Measurements from ENCODE around the gene LZTR1.
A peak's percentile ranks its signal among the peaks of the same experiment; 100 is the strongest.
"Not testable (repeated sequence)": the region's sequence is repeated elsewhere in the genome, so short reads cannot be mapped to it uniquely, and the experiment has no call there.

The LZTR1 gene

DNA sequence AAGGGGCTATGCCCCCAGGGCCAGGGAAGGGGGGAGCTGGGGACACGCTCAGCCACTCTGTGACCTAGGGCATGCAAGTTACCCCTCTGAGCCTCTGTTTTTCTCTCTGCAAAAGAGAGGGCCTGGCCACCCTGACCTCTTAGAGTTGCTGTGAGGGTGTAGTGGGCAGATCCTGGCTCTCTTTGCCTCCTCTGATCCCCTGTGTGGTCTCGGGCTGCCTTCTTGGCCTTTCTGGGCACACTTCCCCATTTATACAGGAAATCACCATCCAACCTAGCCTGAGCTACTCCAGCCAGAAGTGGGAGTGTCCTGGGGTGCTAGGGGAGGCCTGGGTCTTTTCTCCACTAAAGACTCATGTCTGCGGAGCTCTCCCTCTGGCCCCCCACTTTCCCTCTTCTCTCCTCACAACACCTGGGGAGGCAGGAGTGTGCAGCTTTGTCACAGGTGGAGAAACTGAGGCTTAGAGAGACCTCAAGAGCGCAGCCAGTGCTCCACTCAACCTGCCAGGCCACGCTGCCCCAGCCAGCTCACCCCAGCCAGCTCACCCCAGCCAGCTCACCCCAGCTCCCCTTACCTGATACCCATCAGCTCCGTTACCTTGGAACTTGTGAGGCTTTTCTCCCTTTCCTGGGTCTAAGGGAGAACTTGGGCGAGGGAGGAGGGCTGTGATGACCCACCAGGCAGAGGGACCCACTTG lies 13.7 kb upstream of the LZTR1 start:
- no peaks in the 10 kb centered on the region for H3K36me3 Mint-ChIP-seq (ENCODE audit: low read depth)
- no peak overlapping the region for H3K4me3 Mint-ChIP-seq
- no peaks in the 10 kb centered on the region for H3K9me3 Mint-ChIP-seq
- H3K27me3 Mint-ChIP-seq: peaks cover 10% of the 10 kb centered on the region
- no peak overlapping the region for H3K27ac Mint-ChIP-seq
- peaks cover 10% of the 10 kb centered on the region for H3K4me1 Mint-ChIP-seq (ENCODE audit: low read depth)

GRCh38 chr22:20970939-20971657 lies 11.0 kb upstream of the LZTR1 start:
- Mint-ChIP-seq H3K4me1 (ENCODE audit: low read depth) (peaks cover 3% of the 10 kb centered on the region), H3K36me3 (ENCODE audit: low read depth) (no peaks in the 10 kb centered on the region), H3K9me3 (no peaks in the 10 kb centered on the region), H3K4me3 (no peak overlapping the region), H3K27me3 (no peaks in the 10 kb centered on the region), H3K27ac (no peak overlapping the region)

GRCh38 chr22:20972014-20972694 lies 9.9 kb upstream of the LZTR1 start:
- not testable (repeated sequence) for H3K27me3 Mint-ChIP-seq; H3K4me1 Mint-ChIP-seq (ENCODE audit: low read depth); H3K4me3 Mint-ChIP-seq; H3K9me3 Mint-ChIP-seq; H3K36me3 Mint-ChIP-seq (ENCODE audit: low read depth); H3K27ac Mint-ChIP-seq

GRCh38 chr22:20972933-20973577 lies 9.0 kb upstream of the LZTR1 start:
- H3K4me3 Mint-ChIP-seq: no peak overlapping the region
- no peaks in the 10 kb centered on the region for H3K9me3 Mint-ChIP-seq
- H3K36me3 Mint-ChIP-seq (ENCODE audit: low read depth): no peaks in the 10 kb centered on the region
- H3K27me3 Mint-ChIP-seq: no peaks in the 10 kb centered on the region
- H3K27ac Mint-ChIP-seq: no peak overlapping the region
- H3K4me1 Mint-ChIP-seq (ENCODE audit: low read depth): peaks cover 3% of the 10 kb centered on the region

DNA sequence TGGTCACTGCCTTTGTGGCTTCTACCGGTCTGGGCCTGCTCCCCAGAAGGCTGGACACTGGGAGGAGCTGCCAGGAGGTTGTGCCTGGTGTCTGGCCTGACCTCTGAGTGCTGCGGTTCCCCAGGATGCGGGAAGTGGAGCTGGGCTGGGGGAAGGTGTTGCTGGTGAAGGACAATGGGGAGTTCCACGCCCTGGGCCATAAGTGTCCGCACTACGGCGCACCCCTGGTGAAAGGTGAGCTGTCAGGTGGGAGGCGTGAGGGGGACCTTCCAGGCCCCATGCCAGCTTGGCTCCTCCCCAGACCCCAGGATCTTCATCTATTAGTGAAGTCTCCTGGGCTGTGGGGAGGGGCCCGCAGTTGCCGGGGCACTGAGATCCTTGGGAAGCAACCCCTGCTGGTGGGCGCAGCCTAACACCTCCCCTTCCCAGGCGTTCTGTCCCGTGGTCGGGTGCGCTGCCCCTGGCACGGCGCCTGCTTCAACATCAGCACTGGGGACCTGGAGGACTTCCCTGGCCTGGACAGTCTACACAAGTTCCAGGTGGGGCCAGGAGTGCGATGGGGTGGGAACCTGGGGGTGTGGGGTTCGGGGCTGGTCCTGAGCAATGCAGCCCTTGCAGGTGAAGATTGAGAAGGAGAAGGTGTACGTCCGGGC lies 8.3 kb upstream of the LZTR1 start:
- H3K4me1 Mint-ChIP-seq (ENCODE audit: low read depth): peaks cover under 1% of the 10 kb centered on the region
- no peaks in the 10 kb centered on the region for H3K36me3 Mint-ChIP-seq (ENCODE audit: low read depth)
- peaks cover 2% of the 10 kb centered on the region for H3K27me3 Mint-ChIP-seq
- H3K4me3 Mint-ChIP-seq: no peak overlapping the region
- peaks cover under 1% of the 10 kb centered on the region for H3K9me3 Mint-ChIP-seq
- H3K27ac Mint-ChIP-seq: no peak overlapping the region

- H3K9me3 Mint-ChIP-seq: peaks cover 4% of the 10 kb centered on the region
- H3K36me3 Mint-ChIP-seq (ENCODE audit: low read depth): no peaks in the 10 kb centered on the region
- no peak overlapping the region for H3K27ac Mint-ChIP-seq
- H3K4me1 Mint-ChIP-seq (ENCODE audit: low read depth): peaks cover 7% of the 10 kb centered on the region
- peaks cover 4% of the 10 kb centered on the region for H3K27me3 Mint-ChIP-seq
- H3K4me3 Mint-ChIP-seq: no peak overlapping the region
Observed at GRCh38 chr22:20974336-20974955, 7.7 kb upstream of the LZTR1 start.

DNA sequence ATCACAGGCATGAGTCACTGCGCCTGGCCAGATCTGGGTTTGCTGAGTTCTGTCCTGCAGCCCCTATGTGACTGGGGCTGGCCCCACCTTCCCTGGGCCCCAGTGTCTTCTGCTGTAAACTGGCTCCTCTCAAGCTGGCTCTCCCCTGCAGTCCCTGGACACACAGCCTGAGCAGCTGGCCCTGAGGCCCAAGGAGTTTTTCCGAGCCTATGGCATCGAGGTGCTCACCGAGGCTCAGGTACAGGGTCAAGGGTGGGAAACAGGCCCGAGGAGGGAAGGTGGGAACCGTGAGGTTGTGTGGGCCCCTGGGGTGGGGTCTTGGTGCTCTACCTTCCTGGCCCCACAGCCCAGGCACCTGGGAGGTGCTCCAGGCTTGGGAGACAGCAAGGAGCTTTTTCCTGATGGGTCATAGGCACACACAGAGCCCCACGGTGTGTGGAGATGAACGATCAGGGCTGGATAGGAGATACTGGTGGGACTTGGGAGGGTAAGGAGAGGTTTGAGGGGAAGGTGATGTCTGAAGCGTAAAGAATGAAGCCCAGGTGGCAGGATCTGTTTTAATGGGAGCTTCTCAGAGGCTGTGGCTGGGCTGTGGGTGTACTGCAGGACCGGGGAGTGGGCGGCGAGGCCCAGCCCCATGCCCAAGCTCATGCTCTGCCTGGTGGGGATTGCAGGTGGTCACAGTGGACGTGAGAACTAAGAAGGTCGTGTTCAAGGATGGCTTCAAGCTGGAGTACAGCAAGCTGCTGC lies 6.4 kb upstream of the LZTR1 start:
- Mint-ChIP-seq H3K27ac (no peak overlapping the region), H3K9me3 (peaks cover 4% of the 10 kb centered on the region), H3K27me3 (peaks cover 4% of the 10 kb centered on the region), H3K4me1 (ENCODE audit: low read depth) (peaks cover 20% of the 10 kb centered on the region), H3K4me3 (no peak overlapping the region), H3K36me3 (ENCODE audit: low read depth) (no peaks in the 10 kb centered on the region)

DNA sequence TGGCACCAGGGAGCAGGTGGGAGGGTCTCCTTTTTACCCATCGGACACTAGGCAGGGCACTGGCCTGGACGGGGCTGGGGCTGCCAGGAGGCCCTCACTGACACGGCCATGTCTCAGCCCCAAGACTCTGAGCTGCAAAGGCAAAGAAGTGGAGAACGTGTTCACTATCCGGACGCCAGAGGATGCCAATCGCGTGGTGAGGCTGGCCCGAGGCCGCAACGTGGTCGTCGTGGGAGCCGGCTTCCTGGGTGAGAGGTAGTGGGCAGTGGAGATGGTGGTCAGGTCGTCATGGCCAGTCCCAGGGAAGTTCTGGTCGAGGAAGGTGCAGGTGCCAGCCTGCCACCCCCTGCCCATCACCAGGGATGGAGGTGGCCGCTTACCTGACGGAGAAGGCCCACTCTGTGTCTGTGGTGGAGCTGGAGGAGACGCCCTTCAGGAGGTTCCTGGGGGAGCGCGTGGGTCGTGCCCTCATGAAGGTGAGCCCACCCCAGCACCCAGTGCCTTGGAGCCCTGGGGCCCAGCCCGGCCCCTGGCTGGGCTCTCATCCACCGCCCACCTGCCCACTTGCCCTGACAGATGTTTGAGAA lies 5.7 kb upstream of the LZTR1 start:
- H3K27ac Mint-ChIP-seq: no peak overlapping the region
- H3K4me1 Mint-ChIP-seq (ENCODE audit: low read depth): peaks cover 27% of the 10 kb centered on the region
- H3K9me3 Mint-ChIP-seq: peaks cover 4% of the 10 kb centered on the region
- H3K36me3 Mint-ChIP-seq (ENCODE audit: low read depth): no peaks in the 10 kb centered on the region
- peaks cover 4% of the 10 kb centered on the region for H3K27me3 Mint-ChIP-seq
- no peak overlapping the region for H3K4me3 Mint-ChIP-seq

- H3K36me3 Mint-ChIP-seq (ENCODE audit: low read depth): no peaks in the 10 kb centered on the region
- H3K27me3 Mint-ChIP-seq: peaks cover 4% of the 10 kb centered on the region
- H3K4me3 Mint-ChIP-seq: no peak overlapping the region
- peaks cover 4% of the 10 kb centered on the region for H3K9me3 Mint-ChIP-seq
- H3K27ac Mint-ChIP-seq: no peak overlapping the region
- H3K4me1 Mint-ChIP-seq (ENCODE audit: low read depth): peaks cover 29% of the 10 kb centered on the region
Observed at GRCh38 chr22:20977019-20977418, 5.1 kb upstream of the LZTR1 start.

DNA sequence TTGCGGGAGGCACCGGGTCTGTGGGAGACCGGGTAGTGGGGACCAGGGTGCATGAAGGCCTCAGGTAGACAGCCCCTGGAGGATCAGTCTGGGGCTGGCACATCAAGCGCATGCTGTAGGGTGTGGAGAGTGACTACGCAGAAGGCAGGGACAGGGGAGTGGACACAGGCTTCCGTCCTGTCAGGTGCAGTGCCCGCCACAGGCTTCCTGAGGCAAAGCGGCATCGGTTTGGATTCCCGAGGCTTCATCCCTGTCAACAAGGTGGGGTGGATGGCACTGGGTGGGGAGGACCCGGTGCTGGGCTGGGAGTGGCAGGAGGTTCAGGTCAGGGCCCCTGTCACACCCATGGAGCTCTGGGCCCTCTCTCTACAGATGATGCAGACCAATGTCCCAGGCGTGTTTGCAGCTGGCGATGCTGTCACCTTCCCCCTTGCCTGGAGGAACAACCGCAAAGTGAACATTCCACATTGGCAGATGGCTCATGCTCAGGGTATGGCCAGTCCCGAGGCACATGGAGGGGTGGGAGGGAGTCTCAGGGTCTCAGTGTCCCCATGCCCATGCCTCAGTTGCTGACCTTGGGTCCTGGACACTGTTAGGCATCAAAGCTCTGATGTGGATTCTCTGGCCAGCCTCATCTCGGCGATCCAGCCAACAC lies 4.5 kb upstream of the LZTR1 start:
- no peak overlapping the region for H3K4me3 Mint-ChIP-seq
- H3K4me1 Mint-ChIP-seq (ENCODE audit: low read depth): peaks cover 31% of the 10 kb centered on the region
- peaks cover 4% of the 10 kb centered on the region for H3K27me3 Mint-ChIP-seq
- H3K36me3 Mint-ChIP-seq (ENCODE audit: low read depth): no peaks in the 10 kb centered on the region
- H3K9me3 Mint-ChIP-seq: peaks cover 4% of the 10 kb centered on the region
- no peak overlapping the region for H3K27ac Mint-ChIP-seq

- Mint-ChIP-seq H3K9me3 (peaks cover 4% of the 10 kb centered on the region), H3K27me3 (peaks cover 4% of the 10 kb centered on the region), H3K27ac (no peak overlapping the region)
Observed at GRCh38 chr22:20978419-20978818, 3.7 kb upstream of the LZTR1 start.

GRCh38 chr22:20979243-20979809 lies 2.8 kb upstream of the LZTR1 start:
- peaks cover 46% of the 10 kb centered on the region for H3K4me1 Mint-ChIP-seq (ENCODE audit: low read depth)
- peaks cover 4% of the 10 kb centered on the region for H3K27me3 Mint-ChIP-seq
- peak overlapping the region; percentile 62 for H3K4me3 Mint-ChIP-seq
- peak overlapping the region; percentile 70 for H3K27ac Mint-ChIP-seq
- H3K9me3 Mint-ChIP-seq: peaks cover 4% of the 10 kb centered on the region
- peaks cover 6% of the 10 kb centered on the region for H3K36me3 Mint-ChIP-seq (ENCODE audit: low read depth)

More at GRCh38 chr22:20978419-20978818, 3.7 kb upstream of the LZTR1 start:
- Mint-ChIP-seq H3K4me3 (no peak overlapping the region), H3K4me1 (ENCODE audit: low read depth) (peaks cover 39% of the 10 kb centered on the region), H3K36me3 (ENCODE audit: low read depth) (no peaks in the 10 kb centered on the region)

- Mint-ChIP-seq H3K4me3 (no peak overlapping the region), H3K27me3 (peaks cover 4% of the 10 kb centered on the region), H3K9me3 (peaks cover 4% of the 10 kb centered on the region), H3K27ac (no peak overlapping the region), H3K36me3 (ENCODE audit: low read depth) (peaks cover 6% of the 10 kb centered on the region), H3K4me1 (ENCODE audit: low read depth) (peaks cover 46% of the 10 kb centered on the region)
Observed at GRCh38 chr22:20979940-20980453, 2.1 kb upstream of the LZTR1 start.

All from stimulated activated naive CD8-positive, alpha-beta T cell treated with anti-CD3 and anti-CD28 coated beads, Interleukin-15, Interleukin-2, amounts not matched to agents 100 ng/mL and 50 ng/mL, for 24 hours (primary cell).